Measurements from ENCODE around the gene FOXP1. TPM values are rescaled to one million over a fixed set of nuclear protein-coding genes. Genes with fewer than 3 reads are reported as not detected.

FOXP1 gene
- total and polyA plus RNA-seq, 2 donors (not counting 1 experiment from before 2014, with no cell fraction given): 70.3 to 101 TPM

GRCh38 chr3:71140477-71140876 lies 443.1 kb downstream of the FOXP1 start:
- Histone ChIP-seq H3K79me2 (ENCODE audit: control insufficient read depth, insufficient read depth, low read length) (no peaks in the 10 kb centered on the region), H2AFZ (ENCODE audit: low read length) (no peak overlapping the region), H3K4me2 (ENCODE audit: extremely low read depth, insufficient read depth, low read length) (no peak overlapping the region)

GRCh38 chr3:71139496-71139895 lies 444.0 kb downstream of the FOXP1 start:
- H4K20me1 ChIP-seq (ENCODE audit: control insufficient read depth, extremely low read depth, insufficient read depth, low read length): no peaks in the 10 kb centered on the region
- H3K4me1 ChIP-seq (ENCODE audit: control insufficient read depth, extremely low read depth, insufficient read depth, low read length): peaks cover 4% of the 10 kb centered on the region
- H3K9ac ChIP-seq (ENCODE audit: insufficient read depth, low read length): no peak overlapping the region
- H2AFZ ChIP-seq (ENCODE audit: low read length): no peak overlapping the region
- no peak overlapping the region for H3K4me2 ChIP-seq (ENCODE audit: extremely low read depth, insufficient read depth, low read length)
- H3K27me3 ChIP-seq (ENCODE audit: control insufficient read depth, insufficient read depth, low read length): no peaks in the 10 kb centered on the region
- no peak for DNase-seq (ENCODE audit: low read depth in 2 of 2)
- no peak overlapping the region for H3K4me3 ChIP-seq (replicated peaks in 1 of 4; ENCODE audit: control extremely low read depth in 1 of 4, insufficient read depth in 1 of 4, low read depth in 3 of 4, low read length in 4 of 4)
- TF ChIP-seq CTCF (conservative IDR thresholded peaks at IDR 0.05 in 1 of 2, IDR thresholded peaks at IDR 0.05 in 1 of 2; ENCODE audit: low read depth in 1 of 2, low read length in 2 of 2) (no peak), EZH2 (IDR thresholded peaks at IDR 0.05; ENCODE audit: low read length, missing control alignments) (no peak)
- H3K9me3 ChIP-seq (ENCODE audit: control insufficient read depth, insufficient read depth, low read depth, low read length): no peaks in the 10 kb centered on the region
- H3K27ac ChIP-seq (ENCODE audit: insufficient read depth, low read length): no peak overlapping the region
- no peaks in the 10 kb centered on the region for H3K36me3 ChIP-seq (ENCODE audit: control insufficient read depth, insufficient read depth, low read length)
- no peaks in the 10 kb centered on the region for H3K79me2 ChIP-seq (ENCODE audit: control insufficient read depth, insufficient read depth, low read length)

More at GRCh38 chr3:71140477-71140876, 443.1 kb downstream of the FOXP1 start:
- H4K20me1 ChIP-seq (ENCODE audit: control insufficient read depth, extremely low read depth, insufficient read depth, low read length): no peaks in the 10 kb centered on the region
- no peak for TF ChIP-seq CTCF (conservative IDR thresholded peaks at IDR 0.05 in 1 of 2, IDR thresholded peaks at IDR 0.05 in 1 of 2; ENCODE audit: low read depth in 1 of 2, low read length in 2 of 2)
- TF ChIP-seq EZH2 (IDR thresholded peaks at IDR 0.05; ENCODE audit: low read length, missing control alignments): no peak
- no peak for DNase-seq (ENCODE audit: low read depth in 2 of 2)
- peaks cover 2% of the 10 kb centered on the region for H3K4me1 ChIP-seq (ENCODE audit: control insufficient read depth, extremely low read depth, insufficient read depth, low read length)
- H3K27me3 ChIP-seq (ENCODE audit: control insufficient read depth, insufficient read depth, low read length): no peaks in the 10 kb centered on the region
- no peak overlapping the region for H3K4me3 ChIP-seq (replicated peaks in 1 of 4; ENCODE audit: control extremely low read depth in 1 of 4, insufficient read depth in 1 of 4, low read depth in 3 of 4, low read length in 4 of 4)
- H3K9ac ChIP-seq (ENCODE audit: insufficient read depth, low read length): no peak overlapping the region
- H3K27ac ChIP-seq (ENCODE audit: insufficient read depth, low read length): no peak overlapping the region
- no peaks in the 10 kb centered on the region for H3K36me3 ChIP-seq (ENCODE audit: control insufficient read depth, insufficient read depth, low read length)
- no peaks in the 10 kb centered on the region for H3K9me3 ChIP-seq (ENCODE audit: control insufficient read depth, insufficient read depth, low read depth, low read length)

- no peak overlapping the region for H3K9ac ChIP-seq (ENCODE audit: insufficient read depth, low read length)
- H4K20me1 ChIP-seq (ENCODE audit: control insufficient read depth, extremely low read depth, insufficient read depth, low read length): no peaks in the 10 kb centered on the region
- H3K4me2 ChIP-seq (ENCODE audit: extremely low read depth, insufficient read depth, low read length): no peak overlapping the region
- no peaks in the 10 kb centered on the region for H3K79me2 ChIP-seq (ENCODE audit: control insufficient read depth, insufficient read depth, low read length)
- H3K27ac ChIP-seq (ENCODE audit: insufficient read depth, low read length): no peak overlapping the region
- no peak overlapping the region for H2AFZ ChIP-seq (ENCODE audit: low read length)
- no peak for DNase-seq (ENCODE audit: low read depth in 2 of 2)
- no peaks in the 10 kb centered on the region for H3K36me3 ChIP-seq (ENCODE audit: control insufficient read depth, insufficient read depth, low read length)
- H3K4me3 ChIP-seq (replicated peaks in 1 of 4; ENCODE audit: control extremely low read depth in 1 of 4, insufficient read depth in 1 of 4, low read depth in 3 of 4, low read length in 4 of 4): no peak overlapping the region
- H3K9me3 ChIP-seq (ENCODE audit: control insufficient read depth, insufficient read depth, low read depth, low read length): no peaks in the 10 kb centered on the region
- no peaks in the 10 kb centered on the region for H3K27me3 ChIP-seq (ENCODE audit: control insufficient read depth, insufficient read depth, low read length)
- TF ChIP-seq CTCF (conservative IDR thresholded peaks at IDR 0.05 in 1 of 2, IDR thresholded peaks at IDR 0.05 in 1 of 2; ENCODE audit: low read depth in 1 of 2, low read length in 2 of 2) (no peak), EZH2 (IDR thresholded peaks at IDR 0.05; ENCODE audit: low read length, missing control alignments) (no peak)
- H3K4me1 ChIP-seq (ENCODE audit: control insufficient read depth, extremely low read depth, insufficient read depth, low read length): peaks cover 4% of the 10 kb centered on the region
Observed at GRCh38 chr3:71138410-71138809, 445.1 kb downstream of the FOXP1 start.

Measured in fibroblast of lung (primary cell).